HFFc6 (cell line): Measurements from ENCODE around the gene SCRT2. TPM values are rescaled to one million over a fixed set of nuclear protein-coding genes. Genes with fewer than 3 reads are reported as not detected.

Experiments
- DNase-seq: peaks from one replicate; pipeline ENCODE4 v3.0.0-alpha.2; 2018
- H3K27ac Mint-ChIP-seq: 2 replicates; pipeline ENCODE4 v1.8.0; 2020; ENCODE audit warnings: mild to moderate bottlenecking, mixed read lengths
- H3K27me3 Mint-ChIP-seq: 2 replicates; pipeline ENCODE4 v1.8.0; 2021; ENCODE audit warnings: mild to moderate bottlenecking, moderate library complexity, mixed read lengths; ENCODE audit not compliant: insufficient read depth
- H3K36me3 Mint-ChIP-seq: 2 replicates; pipeline ENCODE4 v1.8.0; 2021; ENCODE audit warnings: low read depth, mixed read lengths
- H3K4me1 Mint-ChIP-seq: 2 replicates; pipeline ENCODE4 v1.8.0; 2020; ENCODE audit warnings: low read depth, mixed read lengths
- H3K4me3 Mint-ChIP-seq: 2 replicates; pipeline ENCODE4 v1.8.0; 2020; ENCODE audit warnings: mild to moderate bottlenecking, moderate library complexity, mixed read lengths
- H3K9me3 Mint-ChIP-seq: 2 replicates; pipeline ENCODE4 v1.8.0; 2020; ENCODE audit warnings: mild to moderate bottlenecking, mixed read lengths
- total RNA-seq, 6 experiments: library from RNA; stranded (reverse); fragmentation: NEBNext Ultra II Directional; extraction: Animal tissue kit (Norgen Biotek cat#: 25700); gene quantifications; 2 replicates in 1 of 6; 3 replicates in 5 of 6; pipeline ENCODE4 v1.2.3, GENCODE V29; 2021
- TF ChIP-seq, protein P1 (sequence below): fragments of 200-600 bp; sonication (generic); IDR thresholded peaks from 2 replicates; pipeline ENCODE4 v1.5.0; 2021; ENCODE audit warnings: antibody characterized with exemption, mild to moderate bottlenecking

SCRT2 gene
- total RNA-seq, 6 experiments from 2014 or later: not detected

DNA sequence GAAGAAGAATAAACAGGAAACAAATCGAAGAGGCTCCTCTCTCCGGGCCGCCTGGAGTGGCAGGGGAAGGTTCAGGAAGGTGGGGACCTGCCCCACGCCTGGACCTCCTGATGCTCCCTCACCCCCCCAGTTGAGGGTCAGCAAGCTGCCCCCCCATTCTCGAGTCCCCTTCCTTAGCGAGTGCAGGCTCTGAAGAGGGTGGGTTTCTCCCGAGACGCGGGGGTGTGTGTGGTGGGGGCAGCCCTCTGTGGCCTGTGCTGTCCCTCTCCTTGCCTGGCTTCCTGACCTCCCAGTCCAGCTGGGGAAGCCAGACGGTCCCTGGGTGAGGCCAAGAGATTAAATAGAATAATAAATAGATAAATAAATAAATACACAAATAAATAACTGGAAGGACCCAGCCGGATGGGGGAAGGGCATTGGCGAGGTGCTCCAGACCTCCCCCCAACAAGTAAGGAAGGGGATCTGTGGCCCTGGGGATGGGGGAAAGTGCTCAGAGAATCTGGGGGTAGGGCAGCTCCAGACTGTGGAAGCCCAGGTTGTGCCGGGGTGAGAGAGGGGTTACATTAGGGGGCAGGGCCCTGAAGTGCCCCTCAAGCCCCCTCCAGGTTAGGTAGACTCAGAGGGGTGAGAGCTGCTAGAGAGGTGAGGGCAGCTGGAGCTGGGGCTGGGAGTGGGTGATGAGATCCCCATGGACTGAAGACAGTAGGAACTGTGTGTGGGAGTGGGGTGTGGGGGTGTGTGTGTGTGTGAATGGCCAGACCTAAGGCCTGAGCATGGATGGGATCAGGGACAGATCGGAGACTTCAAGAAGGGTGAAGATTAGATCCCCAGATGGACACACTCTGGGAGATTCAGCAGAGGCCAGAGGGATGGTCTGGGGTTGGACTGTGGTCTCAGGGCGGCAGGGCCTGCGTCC lies 13.1 kb downstream of the SCRT2 start:
- H3K9me3 Mint-ChIP-seq: no peaks in the 10 kb centered on the region
- no peak for DNase-seq
- peaks cover 49% of the 10 kb centered on the region for H3K4me1 Mint-ChIP-seq
- H3K27ac Mint-ChIP-seq: no peak overlapping the region
- H3K4me3 Mint-ChIP-seq: no peak overlapping the region
- H3K27me3 Mint-ChIP-seq: peaks cover 24% of the 10 kb centered on the region
- H3K36me3 Mint-ChIP-seq: no peaks in the 10 kb centered on the region
- TF ChIP-seq, protein P1, sequence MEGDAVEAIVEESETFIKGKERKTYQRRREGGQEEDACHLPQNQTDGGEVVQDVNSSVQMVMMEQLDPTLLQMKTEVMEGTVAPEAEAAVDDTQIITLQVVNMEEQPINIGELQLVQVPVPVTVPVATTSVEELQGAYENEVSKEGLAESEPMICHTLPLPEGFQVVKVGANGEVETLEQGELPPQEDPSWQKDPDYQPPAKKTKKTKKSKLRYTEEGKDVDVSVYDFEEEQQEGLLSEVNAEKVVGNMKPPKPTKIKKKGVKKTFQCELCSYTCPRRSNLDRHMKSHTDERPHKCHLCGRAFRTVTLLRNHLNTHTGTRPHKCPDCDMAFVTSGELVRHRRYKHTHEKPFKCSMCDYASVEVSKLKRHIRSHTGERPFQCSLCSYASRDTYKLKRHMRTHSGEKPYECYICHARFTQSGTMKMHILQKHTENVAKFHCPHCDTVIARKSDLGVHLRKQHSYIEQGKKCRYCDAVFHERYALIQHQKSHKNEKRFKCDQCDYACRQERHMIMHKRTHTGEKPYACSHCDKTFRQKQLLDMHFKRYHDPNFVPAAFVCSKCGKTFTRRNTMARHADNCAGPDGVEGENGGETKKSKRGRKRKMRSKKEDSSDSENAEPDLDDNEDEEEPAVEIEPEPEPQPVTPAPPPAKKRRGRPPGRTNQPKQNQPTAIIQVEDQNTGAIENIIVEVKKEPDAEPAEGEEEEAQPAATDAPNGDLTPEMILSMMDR: no peak

- Mint-ChIP-seq H3K27me3 (peaks cover 22% of the 10 kb centered on the region), H3K4me3 (no peak overlapping the region; the same call in 1 of the 2 replicates), H3K36me3 (no peaks in the 10 kb centered on the region), H3K9me3 (no peaks in the 10 kb centered on the region), H3K4me1 (peaks cover 42% of the 10 kb centered on the region), H3K27ac (no peak overlapping the region)
- no peak for DNase-seq
- TF ChIP-seq, protein P1: no peak; the same call in 1 of the 2 replicates
Measured at GRCh38 chr20:661474-662270, 13.9 kb downstream of the SCRT2 start.

GRCh38 chr20:658731-659291 lies 16.8 kb downstream of the SCRT2 start:
- Mint-ChIP-seq H3K27me3 (peaks cover 16% of the 10 kb centered on the region), H3K4me3 (peak overlapping the region; percentile 10), H3K4me1 (peaks cover 50% of the 10 kb centered on the region), H3K27ac (no peak overlapping the region; the same call in 1 of the 2 replicates), H3K36me3 (no peaks in the 10 kb centered on the region), H3K9me3 (no peaks in the 10 kb centered on the region)
- no peak for DNase-seq
- TF ChIP-seq, protein P1: no peak

- Mint-ChIP-seq H3K27ac (no peak overlapping the region), H3K9me3 (no peaks in the 10 kb centered on the region), H3K4me1 (peaks cover 55% of the 10 kb centered on the region), H3K27me3 (peaks cover 14% of the 10 kb centered on the region), H3K36me3 (no peaks in the 10 kb centered on the region), H3K4me3 (no peak overlapping the region)
- DNase-seq: no peak
- TF ChIP-seq, protein P1: no peak
Measured at GRCh38 chr20:658202-658601, 17.4 kb downstream of the SCRT2 start.

- Mint-ChIP-seq H3K4me3 (no peak overlapping the region), H3K9me3 (no peaks in the 10 kb centered on the region), H3K36me3 (peaks cover 3% of the 10 kb centered on the region), H3K4me1 (peaks cover 64% of the 10 kb centered on the region), H3K27me3 (peaks cover 3% of the 10 kb centered on the region), H3K27ac (no peak overlapping the region)
- TF ChIP-seq, protein P1: no peak
- no peak for DNase-seq
Measured at GRCh38 chr20:655726-656624, 19.6 kb downstream of the SCRT2 start.
